Left ventricle myocardium inferior (tissue), 1 donor: ENCODE data around the gene MAP4K1. TPM values are rescaled to one million over a fixed set of nuclear protein-coding genes. Genes with fewer than 3 reads are reported as not detected.

Experiments used
- DNase-seq: peaks from one replicate; pipeline ENCODE4 v3.0.0-alpha.2; 2020
- H3K27ac ChIP-seq: fragments of 200-600 bp; replicated peaks from 2 replicates; pipeline ENCODE4 v1.8.0; 2021
- H3K27me3 ChIP-seq: fragments of 200-600 bp; 2 replicates; pipeline ENCODE4 v1.8.0; 2021; ENCODE audit warnings: low read depth
- H3K36me3 ChIP-seq: fragments of 200-600 bp; 2 replicates; pipeline ENCODE4 v1.8.0; 2021
- H3K4me1 ChIP-seq: fragments of 200-600 bp; 2 replicates; pipeline ENCODE4 v1.8.0; 2021
- H3K4me3 ChIP-seq: fragments of 200-600 bp; 2 replicates; pipeline ENCODE4 v1.8.0; 2021; ENCODE audit warnings: mild to moderate bottlenecking, moderate library complexity
- H3K9me3 ChIP-seq: fragments of 200-600 bp; replicated peaks from 2 replicates; pipeline ENCODE4 v1.8.0; 2021
- intact Hi-C: fragments of 100-400 bp; cut with micrococcal nuclease; formaldehyde crosslinking; loops from one replicate; pipeline ENCODE4 v1.11.0; 2022
- total RNA-seq: library from RNA; stranded (reverse); fragmentation: NEBNext Ultra II Directional; extraction: Animal tissue kit (Norgen Biotek cat#: 25700); gene quantifications from one replicate; pipeline ENCODE4 v1.2.1, GENCODE V29; 2021
- TF ChIP-seq, protein P1 (sequence below): fragments of 200-600 bp; IDR thresholded peaks from 2 replicates; pipeline ENCODE4 v1.8.0; 2021; ENCODE audit warnings: antibody characterized with exemption, mild to moderate bottlenecking, borderline replicate concordance
- donor health status: DM: no; HTN: yes; CAD: no; lungs with severe emphysema.

Gene MAP4K1
- total RNA-seq, 1 donor from 2014 or later: 1.6 TPM

GRCh38 chr19:38649305-38650171 lies 31.8 kb upstream of the MAP4K1 start:
- intact Hi-C loops: loop anchor here (10.0 kb wide), 1 partner anchor 55 kb away; no protein-coding TSS in a partner anchor
- Histone ChIP-seq H3K27me3 (no peaks in the 10 kb centered on the region), H3K36me3 (peaks cover 4% of the 10 kb centered on the region), H3K4me3 (peak overlapping the region; percentile 94), H3K4me1 (peaks cover 77% of the 10 kb centered on the region), H3K27ac (peak overlapping the region; percentile 95), H3K9me3 (no peaks in the 10 kb centered on the region)
- TF ChIP-seq, protein P1, sequence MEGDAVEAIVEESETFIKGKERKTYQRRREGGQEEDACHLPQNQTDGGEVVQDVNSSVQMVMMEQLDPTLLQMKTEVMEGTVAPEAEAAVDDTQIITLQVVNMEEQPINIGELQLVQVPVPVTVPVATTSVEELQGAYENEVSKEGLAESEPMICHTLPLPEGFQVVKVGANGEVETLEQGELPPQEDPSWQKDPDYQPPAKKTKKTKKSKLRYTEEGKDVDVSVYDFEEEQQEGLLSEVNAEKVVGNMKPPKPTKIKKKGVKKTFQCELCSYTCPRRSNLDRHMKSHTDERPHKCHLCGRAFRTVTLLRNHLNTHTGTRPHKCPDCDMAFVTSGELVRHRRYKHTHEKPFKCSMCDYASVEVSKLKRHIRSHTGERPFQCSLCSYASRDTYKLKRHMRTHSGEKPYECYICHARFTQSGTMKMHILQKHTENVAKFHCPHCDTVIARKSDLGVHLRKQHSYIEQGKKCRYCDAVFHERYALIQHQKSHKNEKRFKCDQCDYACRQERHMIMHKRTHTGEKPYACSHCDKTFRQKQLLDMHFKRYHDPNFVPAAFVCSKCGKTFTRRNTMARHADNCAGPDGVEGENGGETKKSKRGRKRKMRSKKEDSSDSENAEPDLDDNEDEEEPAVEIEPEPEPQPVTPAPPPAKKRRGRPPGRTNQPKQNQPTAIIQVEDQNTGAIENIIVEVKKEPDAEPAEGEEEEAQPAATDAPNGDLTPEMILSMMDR: no peak
- DNase-seq: no peak

DNA sequence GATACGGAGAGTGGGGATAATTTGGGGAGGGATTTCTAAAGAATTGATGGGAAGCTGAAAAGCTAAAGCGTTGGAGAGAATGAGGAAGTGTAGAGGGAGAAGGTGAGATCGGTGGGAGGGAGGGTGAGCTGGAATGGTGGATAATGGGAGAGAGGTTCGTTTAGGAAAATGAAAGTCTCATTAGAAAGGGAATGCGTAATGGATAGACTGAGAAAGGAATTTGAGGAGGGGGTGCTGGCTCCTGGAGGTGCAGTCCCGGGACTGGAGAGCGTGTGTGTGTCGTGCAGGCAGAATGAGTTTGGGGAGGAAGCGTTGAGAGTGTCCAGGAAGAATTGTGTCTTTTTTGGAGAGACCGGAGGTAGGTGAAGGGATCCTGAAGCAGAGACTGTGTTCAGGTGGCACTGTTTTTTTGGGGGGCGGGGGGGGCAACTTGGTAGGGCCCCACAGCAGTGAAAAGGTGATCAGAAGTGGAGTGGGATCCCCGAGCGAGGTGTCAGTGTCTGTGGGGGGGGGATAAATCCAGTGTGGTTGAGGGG lies 31.1 kb upstream of the MAP4K1 start:
- H3K27ac ChIP-seq: peak overlapping the region; percentile 95
- no peaks in the 10 kb centered on the region for H3K36me3 ChIP-seq
- no peaks in the 10 kb centered on the region for H3K27me3 ChIP-seq
- TF ChIP-seq, protein P1: no peak
- no peaks in the 10 kb centered on the region for H3K9me3 ChIP-seq
- H3K4me3 ChIP-seq: peak overlapping the region; percentile 94
- no peak for DNase-seq
- H3K4me1 ChIP-seq: peaks cover 70% of the 10 kb centered on the region
- intact Hi-C loops: no loop called here

DNA sequence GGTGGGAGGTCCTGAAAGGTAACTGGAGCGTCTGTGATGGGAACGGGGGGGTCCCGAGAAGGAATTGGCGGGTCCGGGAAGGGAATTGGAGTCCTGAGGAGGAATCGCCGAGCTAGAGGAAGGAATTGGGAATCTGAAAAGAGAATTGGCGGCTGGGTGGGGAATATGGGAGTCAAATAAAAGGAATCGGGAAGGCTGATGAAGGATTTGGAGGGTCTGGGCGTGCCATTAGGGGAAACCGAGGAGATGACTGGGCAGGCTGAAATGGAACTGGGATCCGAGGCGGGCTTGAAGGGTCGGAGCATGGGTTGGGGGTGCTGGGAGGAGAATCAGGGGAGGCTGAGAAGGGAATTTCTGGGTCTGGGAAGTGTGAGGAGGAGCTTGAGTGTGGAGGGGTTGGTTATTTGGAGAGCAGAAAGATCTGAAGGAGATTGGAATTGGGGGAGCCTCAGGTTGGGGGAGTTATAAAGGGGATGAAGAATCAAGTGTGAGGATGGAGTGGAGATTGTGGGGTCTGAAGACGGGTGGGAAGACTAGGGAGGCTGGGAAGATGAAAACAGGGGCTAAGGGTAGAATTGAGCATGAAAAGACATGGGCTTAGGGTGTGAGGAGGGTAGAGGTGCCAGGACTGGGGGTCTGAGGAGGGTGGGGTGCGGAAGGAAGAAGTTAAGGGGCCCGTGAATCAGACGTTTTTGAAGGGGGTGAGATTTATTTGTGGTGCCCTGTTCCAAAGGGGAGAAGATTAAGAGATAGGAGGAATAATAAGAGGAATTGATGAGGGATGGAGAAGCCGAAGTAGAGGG lies 30.4 kb upstream of the MAP4K1 start:
- no peaks in the 10 kb centered on the region for H3K27me3 ChIP-seq
- intact Hi-C loops: no loop called here
- H3K9me3 ChIP-seq: no peaks in the 10 kb centered on the region
- no peak for DNase-seq
- peaks cover 63% of the 10 kb centered on the region for H3K4me1 ChIP-seq
- H3K36me3 ChIP-seq: no peaks in the 10 kb centered on the region
- peak overlapping the region; percentile 95 for H3K27ac ChIP-seq
- TF ChIP-seq, protein P1: no peak
- peak overlapping the region; percentile 94 for H3K4me3 ChIP-seq

DNA sequence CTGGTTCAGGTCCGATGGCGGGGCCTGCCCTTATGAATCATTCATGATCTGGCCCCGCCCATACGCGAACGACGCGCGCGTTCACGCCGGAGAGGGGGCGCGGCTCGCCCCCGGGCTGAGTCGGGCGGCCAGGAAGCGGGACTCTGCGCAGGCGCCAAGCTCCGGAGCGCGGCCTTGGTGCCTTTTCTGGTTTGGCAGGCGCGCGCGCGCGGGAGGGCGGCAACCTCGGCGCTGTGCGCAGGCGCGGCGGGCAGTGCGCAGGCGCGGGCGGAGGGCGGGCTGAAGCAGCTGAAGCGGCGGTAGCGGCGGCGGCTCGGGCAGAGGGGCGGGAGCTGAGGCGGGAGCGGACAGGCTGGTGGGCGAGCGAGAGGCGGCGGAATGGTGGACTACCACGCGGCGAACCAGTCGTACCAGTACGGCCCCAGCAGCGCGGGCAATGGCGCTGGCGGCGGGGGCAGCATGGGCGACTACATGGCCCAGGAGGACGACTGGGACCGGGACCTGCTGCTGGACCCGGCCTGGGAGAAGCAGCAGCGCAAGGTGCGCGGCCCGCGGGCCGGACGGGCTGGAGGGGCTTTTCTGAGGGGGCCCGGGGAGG lies 29.7 kb upstream of the MAP4K1 start, which contains the start of gene ACTN4:
TSS of gene ACTN4 (plus strand) at position 282 of the 598 bp plus-strand sequence. CDS start at position 379, 97 bp downstream.
- TF ChIP-seq, protein P1: no peak
- peak within 1 kb of the TSS; percentile 94 for H3K4me3 ChIP-seq
- no peaks in the 10 kb centered on the region for H3K9me3 ChIP-seq
- H3K4me1 ChIP-seq: peaks cover 59% of the 10 kb centered on the region
- DNase-seq: peak; percentile 100
- H3K27ac ChIP-seq: peak within 1 kb of the TSS; percentile 95
- no peaks in the 10 kb centered on the region for H3K27me3 ChIP-seq
- intact Hi-C loops: no loop called here
- no peaks in the 10 kb centered on the region for H3K36me3 ChIP-seq

DNA sequence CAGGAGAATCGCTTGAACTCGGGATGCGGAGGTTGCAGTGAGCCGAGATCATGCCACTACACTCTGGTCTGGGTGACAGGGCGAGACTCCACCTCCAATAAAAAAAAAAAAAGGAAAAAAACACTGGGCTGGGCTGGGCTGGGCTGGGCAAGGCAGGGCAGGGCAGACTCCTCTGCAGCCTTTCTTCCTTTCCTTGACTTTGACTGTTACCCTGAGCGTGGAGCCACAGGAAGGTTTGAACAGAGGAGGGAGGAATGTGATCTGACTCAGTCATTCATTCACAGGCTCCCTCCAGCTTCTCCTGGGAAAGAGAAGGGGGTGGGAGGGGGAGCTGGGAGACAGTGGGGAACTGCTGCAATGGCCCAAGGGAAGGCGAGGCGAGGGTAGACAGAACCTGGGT lies 27.0 kb upstream of the MAP4K1 start:
- TF ChIP-seq, protein P1: no peak
- no peak overlapping the region for H3K4me3 ChIP-seq

More for the DNA sequence above, 27.0 kb upstream of the MAP4K1 start:
- H3K27me3 ChIP-seq: no peaks in the 10 kb centered on the region
- intact Hi-C loops: no loop called here
- H3K9me3 ChIP-seq: no peaks in the 10 kb centered on the region
- no peaks in the 10 kb centered on the region for H3K36me3 ChIP-seq
- H3K27ac ChIP-seq: no peak overlapping the region
- H3K4me1 ChIP-seq: peaks cover 57% of the 10 kb centered on the region
- no peak for DNase-seq
